Measurements from ENCODE around the gene CS.

- TF ChIP-seq POLR2AphosphoS5 (IDR thresholded peaks at IDR 0.05; ENCODE audit: low read depth, low read length) = no peak
- no peak for TF ChIP-seq TEAD4 (IDR thresholded peaks at IDR 0.05; ENCODE audit: borderline replicate concordance, insufficient read depth)
- no peak for TF ChIP-seq MEF2A (IDR thresholded peaks at IDR 0.05; ENCODE audit: borderline replicate concordance, low read depth)
Observed at GRCh38 chr12:56224954-56225353, 75.2 kb downstream of the CS start.

Data from SK-N-SH (cell line).